Stomach (tissue), 4 donors: Measurements from ENCODE around the gene RARS1.

Experiments
- POLR2A ChIP-seq, 4 donors: fragments of 450-650 bp; IDR thresholded peaks; one replicate each; pipeline ENCODE4 v1.6.1; 2016; ENCODE audit warnings: antibody characterized with exemption in 4 of 4, control low read depth in 2 of 4, mild to moderate bottlenecking in 1 of 4, moderate library complexity in 1 of 4
- TF ChIP-seq, protein P1 (sequence below), 7 experiments: fragments of 450-650 bp in 4 of 7; fragments of 200-600 bp in 3 of 7; sonication (generic) in 3 of 7; IDR thresholded peaks; one replicate each; pipeline ENCODE4 v1.5.1; 2016 to 2019; ENCODE audit warnings: antibody characterized with exemption in 7 of 7, control low read depth in 2 of 7, mild to moderate bottlenecking in 1 of 7

- TF ChIP-seq POLR2A (IDR thresholded peaks at IDR 0.05): no peak
- TF ChIP-seq, protein P1, sequence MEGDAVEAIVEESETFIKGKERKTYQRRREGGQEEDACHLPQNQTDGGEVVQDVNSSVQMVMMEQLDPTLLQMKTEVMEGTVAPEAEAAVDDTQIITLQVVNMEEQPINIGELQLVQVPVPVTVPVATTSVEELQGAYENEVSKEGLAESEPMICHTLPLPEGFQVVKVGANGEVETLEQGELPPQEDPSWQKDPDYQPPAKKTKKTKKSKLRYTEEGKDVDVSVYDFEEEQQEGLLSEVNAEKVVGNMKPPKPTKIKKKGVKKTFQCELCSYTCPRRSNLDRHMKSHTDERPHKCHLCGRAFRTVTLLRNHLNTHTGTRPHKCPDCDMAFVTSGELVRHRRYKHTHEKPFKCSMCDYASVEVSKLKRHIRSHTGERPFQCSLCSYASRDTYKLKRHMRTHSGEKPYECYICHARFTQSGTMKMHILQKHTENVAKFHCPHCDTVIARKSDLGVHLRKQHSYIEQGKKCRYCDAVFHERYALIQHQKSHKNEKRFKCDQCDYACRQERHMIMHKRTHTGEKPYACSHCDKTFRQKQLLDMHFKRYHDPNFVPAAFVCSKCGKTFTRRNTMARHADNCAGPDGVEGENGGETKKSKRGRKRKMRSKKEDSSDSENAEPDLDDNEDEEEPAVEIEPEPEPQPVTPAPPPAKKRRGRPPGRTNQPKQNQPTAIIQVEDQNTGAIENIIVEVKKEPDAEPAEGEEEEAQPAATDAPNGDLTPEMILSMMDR (IDR thresholded peaks at IDR 0.05): no peak
Observed at GRCh38 chr5:168468836-168469235, 17.4 kb upstream of the RARS1 start.
